ENCODE measurements around the gene ZC3HAV1. TPM values are rescaled to one million over a fixed set of nuclear protein-coding genes. Genes with fewer than 3 reads are reported as not detected.

ZC3HAV1 gene
- total and polyA plus RNA-seq, 2 of the 13 experiments (the other 11 are each of a cell fraction or from before 2014, with no cell fraction given) = 12.7 to 23.7 TPM

- TF ChIP-seq, protein P1, sequence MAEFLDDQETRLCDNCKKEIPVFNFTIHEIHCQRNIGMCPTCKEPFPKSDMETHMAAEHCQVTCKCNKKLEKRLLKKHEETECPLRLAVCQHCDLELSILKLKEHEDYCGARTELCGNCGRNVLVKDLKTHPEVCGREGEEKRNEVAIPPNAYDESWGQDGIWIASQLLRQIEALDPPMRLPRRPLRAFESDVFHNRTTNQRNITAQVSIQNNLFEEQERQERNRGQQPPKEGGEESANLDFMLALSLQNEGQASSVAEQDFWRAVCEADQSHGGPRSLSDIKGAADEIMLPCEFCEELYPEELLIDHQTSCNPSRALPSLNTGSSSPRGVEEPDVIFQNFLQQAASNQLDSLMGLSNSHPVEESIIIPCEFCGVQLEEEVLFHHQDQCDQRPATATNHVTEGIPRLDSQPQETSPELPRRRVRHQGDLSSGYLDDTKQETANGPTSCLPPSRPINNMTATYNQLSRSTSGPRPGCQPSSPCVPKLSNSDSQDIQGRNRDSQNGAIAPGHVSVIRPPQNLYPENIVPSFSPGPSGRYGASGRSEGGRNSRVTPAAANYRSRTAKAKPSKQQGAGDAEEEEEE (CRISPR knock-in tag; IDR thresholded peaks at IDR 0.05; ENCODE audit: borderline replicate concordance) = 0 out of 2 replicates have a peak, but pooled peaks have one; percentile 69
- TF ChIP-seq JUNB (CRISPR knock-in tag; IDR thresholded peaks at IDR 0.05; ENCODE audit: borderline replicate concordance) = 0 out of 2 replicates have a peak, but pooled peaks have one; percentile 16
- TF ChIP-seq, protein P2, sequence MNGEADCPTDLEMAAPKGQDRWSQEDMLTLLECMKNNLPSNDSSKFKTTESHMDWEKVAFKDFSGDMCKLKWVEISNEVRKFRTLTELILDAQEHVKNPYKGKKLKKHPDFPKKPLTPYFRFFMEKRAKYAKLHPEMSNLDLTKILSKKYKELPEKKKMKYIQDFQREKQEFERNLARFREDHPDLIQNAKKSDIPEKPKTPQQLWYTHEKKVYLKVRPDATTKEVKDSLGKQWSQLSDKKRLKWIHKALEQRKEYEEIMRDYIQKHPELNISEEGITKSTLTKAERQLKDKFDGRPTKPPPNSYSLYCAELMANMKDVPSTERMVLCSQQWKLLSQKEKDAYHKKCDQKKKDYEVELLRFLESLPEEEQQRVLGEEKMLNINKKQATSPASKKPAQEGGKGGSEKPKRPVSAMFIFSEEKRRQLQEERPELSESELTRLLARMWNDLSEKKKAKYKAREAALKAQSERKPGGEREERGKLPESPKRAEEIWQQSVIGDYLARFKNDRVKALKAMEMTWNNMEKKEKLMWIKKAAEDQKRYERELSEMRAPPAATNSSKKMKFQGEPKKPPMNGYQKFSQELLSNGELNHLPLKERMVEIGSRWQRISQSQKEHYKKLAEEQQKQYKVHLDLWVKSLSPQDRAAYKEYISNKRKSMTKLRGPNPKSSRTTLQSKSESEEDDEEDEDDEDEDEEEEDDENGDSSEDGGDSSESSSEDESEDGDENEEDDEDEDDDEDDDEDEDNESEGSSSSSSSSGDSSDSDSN (CRISPR knock-in tag; IDR thresholded peaks at IDR 0.05) = peak; percentile 69
- 0 out of 2 replicates have a peak, but pooled peaks have one; percentile 60 for TF ChIP-seq ZNF83 (CRISPR knock-in tag; IDR thresholded peaks at IDR 0.05; ENCODE audit: borderline replicate concordance)
- TF ChIP-seq ZNF563 (CRISPR knock-in tag; IDR thresholded peaks at IDR 0.05) = peak; percentile 53; the same call in 1 of the 2 replicates
- peak; percentile 84; the same call in 1 of the 2 replicates for TF ChIP-seq EHMT2 (IDR thresholded peaks at IDR 0.05; ENCODE audit: borderline replicate concordance, low read depth, low read length)
- TF ChIP-seq HMGA1 (CRISPR knock-in tag; conservative IDR thresholded peaks at IDR 0.05) = no peak
- no peak for TF ChIP-seq SYNCRIP (IDR thresholded peaks at IDR 0.05; ENCODE audit: insufficient read depth, low read depth, low read length)
- TF ChIP-seq, protein P3, sequence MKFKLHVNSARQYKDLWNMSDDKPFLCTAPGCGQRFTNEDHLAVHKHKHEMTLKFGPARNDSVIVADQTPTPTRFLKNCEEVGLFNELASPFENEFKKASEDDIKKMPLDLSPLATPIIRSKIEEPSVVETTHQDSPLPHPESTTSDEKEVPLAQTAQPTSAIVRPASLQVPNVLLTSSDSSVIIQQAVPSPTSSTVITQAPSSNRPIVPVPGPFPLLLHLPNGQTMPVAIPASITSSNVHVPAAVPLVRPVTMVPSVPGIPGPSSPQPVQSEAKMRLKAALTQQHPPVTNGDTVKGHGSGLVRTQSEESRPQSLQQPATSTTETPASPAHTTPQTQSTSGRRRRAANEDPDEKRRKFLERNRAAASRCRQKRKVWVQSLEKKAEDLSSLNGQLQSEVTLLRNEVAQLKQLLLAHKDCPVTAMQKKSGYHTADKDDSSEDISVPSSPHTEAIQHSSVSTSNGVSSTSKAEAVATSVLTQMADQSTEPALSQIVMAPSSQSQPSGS (CRISPR knock-in tag; IDR thresholded peaks at IDR 0.05) = peak; percentile 82
- TF ChIP-seq ZNF567 (CRISPR knock-in tag; IDR thresholded peaks at IDR 0.05; ENCODE audit: borderline replicate concordance) = peak; percentile 67; the same call in 1 of the 2 replicates
- TF ChIP-seq, protein P4, sequence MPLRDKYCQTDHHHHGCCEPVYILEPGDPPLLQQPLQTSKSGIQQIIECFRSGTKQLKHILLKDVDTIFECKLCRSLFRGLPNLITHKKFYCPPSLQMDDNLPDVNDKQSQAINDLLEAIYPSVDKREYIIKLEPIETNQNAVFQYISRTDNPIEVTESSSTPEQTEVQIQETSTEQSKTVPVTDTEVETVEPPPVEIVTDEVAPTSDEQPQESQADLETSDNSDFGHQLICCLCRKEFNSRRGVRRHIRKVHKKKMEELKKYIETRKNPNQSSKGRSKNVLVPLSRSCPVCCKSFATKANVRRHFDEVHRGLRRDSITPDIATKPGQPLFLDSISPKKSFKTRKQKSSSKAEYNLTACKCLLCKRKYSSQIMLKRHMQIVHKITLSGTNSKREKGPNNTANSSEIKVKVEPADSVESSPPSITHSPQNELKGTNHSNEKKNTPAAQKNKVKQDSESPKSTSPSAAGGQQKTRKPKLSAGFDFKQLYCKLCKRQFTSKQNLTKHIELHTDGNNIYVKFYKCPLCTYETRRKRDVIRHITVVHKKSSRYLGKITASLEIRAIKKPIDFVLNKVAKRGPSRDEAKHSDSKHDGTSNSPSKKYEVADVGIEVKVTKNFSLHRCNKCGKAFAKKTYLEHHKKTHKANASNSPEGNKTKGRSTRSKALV (CRISPR knock-in tag; IDR thresholded peaks at IDR 0.05) = peak; percentile 86
- TF ChIP-seq STAG1 (CRISPR knock-in tag; IDR thresholded peaks at IDR 0.05) = peak; percentile 28
- no peak for TF ChIP-seq SRSF9 (IDR thresholded peaks at IDR 0.05; ENCODE audit: borderline replicate concordance, insufficient read depth, low read depth, low read length, poor library complexity, severe bottlenecking)
- TF ChIP-seq ZNF598 (CRISPR knock-in tag; IDR thresholded peaks at IDR 0.05; ENCODE audit: borderline replicate concordance) = peak; percentile 90; the same call in 1 of the 2 replicates
- peak; percentile 93 for TF ChIP-seq GABPB1 (CRISPR knock-in tag; IDR thresholded peaks at IDR 0.05)
- peak; percentile 98 for TF ChIP-seq KDM2A (CRISPR knock-in tag; IDR thresholded peaks at IDR 0.05; ENCODE audit: borderline replicate concordance, low read depth)
- TF ChIP-seq TFAP4 (IDR thresholded peaks at IDR 0.05; ENCODE audit: borderline replicate concordance, low read depth) = peak; percentile 52; the same call in 1 of the 2 replicates
- TF ChIP-seq ZNF749 (CRISPR knock-in tag; IDR thresholded peaks at IDR 0.05; ENCODE audit: borderline replicate concordance) = no peak
Observed at GRCh38 chr7:139133335-139134139, 24.0 kb upstream of the ZC3HAV1 start (continued).
